NCI-H2227 treated with DMSO at 0.1 percent for 48 hours (cell line): ENCODE results near the gene DNAH8.

ENCODE experiments used
- DNase-seq: peaks from one replicate; lab custom pipeline; 2025; lab: John Stamatoyannopoulos, UW

The DNAH8 gene

DNA sequence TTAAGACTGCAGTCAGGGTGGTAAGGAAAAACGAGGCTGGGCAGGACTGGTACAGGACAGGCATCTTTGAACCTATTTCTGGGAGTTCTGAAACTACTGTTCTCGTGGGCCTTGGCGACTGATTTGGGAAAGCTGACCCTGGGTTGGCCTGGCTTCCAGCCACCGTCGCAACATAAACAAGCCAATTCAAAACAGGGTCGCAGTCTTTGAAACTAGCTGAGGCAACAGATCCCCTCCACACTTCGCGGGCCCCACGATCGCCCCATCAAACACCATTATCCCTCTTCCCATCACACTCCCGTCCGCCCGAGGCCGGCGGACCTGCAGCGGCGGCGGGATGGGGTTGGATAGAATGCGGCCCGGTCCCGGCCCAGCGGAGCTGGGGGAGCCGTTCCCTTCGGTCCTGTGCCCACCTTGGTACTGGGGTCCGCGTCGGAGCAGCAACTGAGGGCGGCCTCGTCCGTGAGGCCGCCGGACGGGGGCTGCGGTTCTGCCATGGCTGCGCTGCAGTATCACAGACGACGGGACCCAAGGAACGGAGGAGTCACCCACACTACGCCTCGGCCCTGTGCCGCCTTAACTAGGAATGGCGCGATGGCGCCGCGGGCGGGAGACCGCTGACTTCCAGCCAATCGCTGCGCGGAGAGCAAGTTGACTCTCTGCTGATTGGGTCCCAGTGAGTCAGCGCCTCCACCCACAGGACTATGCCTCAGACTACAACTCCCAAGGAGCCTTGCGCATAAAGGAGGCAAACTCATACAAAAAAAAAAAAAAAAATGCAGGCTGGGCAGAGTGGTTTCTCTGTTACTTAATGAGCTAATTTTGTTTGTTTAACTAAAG, 12.3 kb upstream of the DNAH8 start, which contains the start of gene GLO1:
TSS of gene GLO1 (minus strand) at position 588 of the 840 bp plus-strand sequence. CDS start at position 497, 91 bp downstream.
- peak; percentile 95 for DNase-seq

DNA sequence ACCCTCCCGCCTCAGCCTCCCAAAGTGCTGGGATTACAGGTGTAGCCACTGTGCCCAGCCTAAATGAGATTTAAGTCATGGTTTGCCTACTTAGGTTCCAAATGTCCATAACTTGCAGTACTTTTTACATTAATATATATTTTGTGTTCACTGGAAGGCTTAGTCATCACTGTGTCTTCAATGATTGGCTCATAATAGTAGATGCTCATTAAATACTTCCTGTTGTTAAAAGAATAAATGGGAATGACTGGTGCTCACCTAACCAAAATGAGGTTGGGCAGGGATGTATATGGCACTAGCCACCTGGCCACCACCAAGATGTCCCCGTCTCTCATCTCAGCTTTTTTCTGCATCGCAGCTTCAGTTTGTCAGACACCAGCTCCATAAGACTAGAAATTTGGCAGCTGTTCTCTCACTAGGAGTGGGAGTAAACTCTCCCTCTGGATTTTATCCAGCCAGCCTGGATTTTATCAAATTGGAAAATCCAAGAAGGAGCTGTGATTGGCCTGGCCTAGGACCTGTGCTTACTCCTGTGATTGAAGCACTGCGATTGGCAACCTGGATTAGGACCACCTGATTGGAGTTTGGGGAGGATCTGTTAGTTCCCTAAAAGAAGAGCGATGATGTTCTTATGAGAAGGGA, 11.0 kb upstream of the DNAH8 start:
- no peak for DNase-seq

DNA sequence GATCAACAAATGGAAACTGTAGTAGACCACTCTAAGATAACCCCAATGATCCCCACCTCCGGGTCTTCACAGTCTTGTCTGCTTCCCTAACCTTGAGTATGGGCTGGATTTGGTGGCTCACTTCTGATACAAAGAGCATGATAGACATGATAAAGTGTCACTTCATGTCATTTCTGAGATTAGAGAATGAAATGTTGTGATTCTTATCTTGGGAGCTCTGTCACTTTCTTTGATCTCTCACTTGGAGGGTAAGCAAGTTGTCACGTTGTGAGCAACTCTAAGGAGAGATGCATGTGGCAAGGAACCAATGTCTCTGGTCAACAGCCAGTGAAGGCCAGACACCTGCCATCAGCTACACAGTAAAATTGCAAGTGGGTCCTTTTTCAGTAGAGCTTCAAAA, 9.2 kb upstream of the DNAH8 start:
- DNase-seq = no peak

DNA sequence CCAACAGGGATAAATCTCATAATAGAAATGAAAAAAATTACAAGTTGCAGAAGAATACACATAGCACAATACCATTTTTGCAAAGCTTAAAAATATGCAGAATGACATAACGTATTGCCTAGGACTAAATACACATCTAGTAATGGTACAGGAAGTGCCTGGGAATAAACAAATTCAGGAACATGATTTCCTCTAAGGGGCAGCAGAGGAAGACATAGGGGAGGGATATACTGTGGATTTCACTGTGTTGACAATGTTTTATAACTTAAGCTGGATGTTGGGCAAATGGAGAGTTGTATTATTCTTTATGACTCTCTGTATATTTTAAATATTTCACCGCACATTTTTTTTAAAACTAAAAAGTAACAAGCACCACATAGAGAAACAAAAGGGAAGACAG, 6.6 kb upstream of the DNAH8 start:
- no peak for DNase-seq

DNA sequence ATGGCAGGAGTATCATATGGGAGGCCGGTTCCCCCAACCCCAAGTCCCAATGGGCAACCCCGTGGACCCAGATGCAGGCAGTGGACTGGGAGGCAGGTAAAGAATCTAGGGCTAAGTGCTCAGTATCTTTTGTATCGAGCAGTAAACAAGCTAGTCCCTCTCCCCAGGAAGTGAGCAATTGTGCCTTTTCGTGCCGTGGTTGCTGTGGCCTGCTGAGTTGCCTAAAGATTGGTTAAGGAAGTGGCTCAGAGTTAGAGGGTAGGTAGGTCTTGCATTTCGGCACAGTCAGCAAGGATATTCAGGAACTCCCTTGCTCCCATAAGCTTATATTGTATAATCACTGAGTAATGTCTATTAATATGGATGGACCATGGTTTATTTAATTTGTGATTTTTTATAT, 1.3 kb upstream of the DNAH8 start:
- DNase-seq = no peak

DNA sequence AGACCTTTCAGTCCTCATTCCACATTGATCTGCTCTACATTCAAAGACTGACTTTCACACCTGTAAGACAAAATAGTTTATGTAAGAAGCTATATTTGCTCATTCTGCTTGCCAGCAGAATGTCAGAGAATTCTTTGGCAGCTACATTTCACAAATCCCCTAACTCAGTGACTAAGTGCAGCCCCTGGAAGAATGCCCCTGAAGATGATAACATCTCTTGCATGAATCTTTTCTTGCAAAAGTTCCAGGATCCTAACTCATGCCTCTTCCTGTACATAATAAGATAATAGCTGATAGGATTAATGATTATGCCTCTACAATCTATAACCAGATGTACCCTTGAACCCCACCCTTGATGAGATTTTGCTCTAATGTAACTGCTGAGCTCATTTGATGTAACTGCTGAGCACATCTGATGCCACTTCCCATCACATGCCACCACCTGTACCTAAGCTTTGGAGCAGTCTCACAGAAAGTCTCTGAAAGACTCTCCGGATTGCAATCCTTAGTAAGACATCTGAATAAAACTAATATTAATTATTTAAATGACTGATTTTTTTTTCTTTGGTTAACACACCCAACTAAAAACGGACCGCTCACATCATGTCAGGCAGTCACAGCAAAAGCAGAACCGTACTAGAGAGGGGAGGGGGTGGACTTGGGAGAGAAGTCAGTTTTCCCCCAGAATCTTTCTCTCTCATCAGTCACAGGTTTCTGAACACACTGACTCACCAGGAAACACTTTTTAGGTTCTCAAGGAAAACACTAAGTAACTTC, 684 bp upstream of the DNAH8 start:
- DNase-seq = no peak

DNA sequence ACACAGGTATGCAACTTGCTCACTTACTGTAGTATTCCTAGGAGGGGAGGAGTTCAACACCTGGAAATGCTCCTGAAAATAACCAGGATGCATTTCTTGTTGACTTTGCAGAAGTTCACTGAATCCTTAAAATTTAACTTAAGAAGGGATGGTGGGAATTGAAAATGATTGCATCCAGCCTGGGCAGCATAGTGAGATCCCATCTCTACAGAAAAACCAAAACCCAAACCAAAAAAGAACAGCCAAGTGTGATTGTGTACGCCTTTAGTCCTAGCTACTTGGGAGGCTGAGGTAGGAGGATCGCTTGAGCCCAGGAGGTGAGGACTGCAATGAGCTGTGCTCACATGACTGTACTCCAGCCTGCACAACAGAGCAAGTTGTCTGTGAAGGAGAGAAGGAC, 1.7 kb downstream of the DNAH8 start:
- no peak for DNase-seq

DNA sequence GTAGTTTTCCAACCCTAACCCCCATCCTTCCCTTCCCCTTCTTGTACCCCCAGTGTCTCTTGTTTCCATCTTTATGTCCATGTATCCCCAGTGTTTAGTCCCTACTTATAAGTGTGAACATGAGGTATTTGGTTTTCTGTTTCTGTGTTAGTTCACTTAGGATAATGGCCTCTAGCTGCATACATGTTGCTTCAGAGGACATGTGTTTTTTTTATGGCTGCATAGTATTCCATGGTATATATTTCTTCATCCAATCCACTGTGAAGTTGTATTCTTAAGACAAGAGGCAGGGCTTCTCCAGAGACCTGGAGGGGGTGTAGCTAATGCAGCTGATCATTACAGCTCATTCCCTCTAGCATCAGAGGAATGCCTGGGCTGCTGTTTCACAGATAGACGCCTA, 4.2 kb downstream of the DNAH8 start:
- DNase-seq = no peak

DNA sequence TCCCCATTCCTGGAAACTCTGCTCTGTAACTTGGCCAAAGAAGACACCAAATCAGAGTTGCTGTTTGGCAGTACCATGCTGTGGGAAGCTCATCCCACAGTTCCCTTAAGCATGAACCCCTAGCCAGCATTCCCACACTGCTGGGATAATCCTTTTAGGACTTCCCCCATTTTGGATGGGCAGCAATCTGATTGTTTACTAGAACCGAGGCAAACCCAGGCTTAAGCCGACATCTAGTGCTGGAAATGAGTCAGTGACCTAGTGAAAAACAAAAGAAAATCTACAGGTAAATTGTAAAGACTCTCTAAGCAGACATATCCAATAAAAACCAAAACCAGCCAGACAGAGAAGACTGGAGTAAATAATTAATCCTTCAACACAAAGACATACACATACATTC, 5.2 kb downstream of the DNAH8 start:
- DNase-seq = no peak

DNA sequence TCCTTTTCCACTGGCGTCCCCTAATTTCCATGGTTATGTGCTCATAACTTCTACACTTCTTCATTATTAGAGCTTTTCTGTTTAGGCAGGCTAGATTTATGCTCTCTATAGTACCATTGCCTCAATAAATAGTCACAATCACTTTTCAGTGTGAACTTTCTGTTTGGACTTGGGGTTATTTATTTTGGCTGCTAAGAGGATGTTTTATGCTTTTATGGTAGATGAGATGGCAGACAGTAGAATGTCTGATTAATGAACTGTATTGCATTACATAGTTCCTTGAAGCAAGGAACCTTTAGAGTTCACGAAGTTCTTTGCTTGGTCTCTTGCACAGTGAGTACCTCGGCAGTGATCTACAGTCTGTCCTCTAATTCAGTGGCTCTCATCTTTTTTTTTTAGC, 6.9 kb downstream of the DNAH8 start:
- no peak for DNase-seq

DNA sequence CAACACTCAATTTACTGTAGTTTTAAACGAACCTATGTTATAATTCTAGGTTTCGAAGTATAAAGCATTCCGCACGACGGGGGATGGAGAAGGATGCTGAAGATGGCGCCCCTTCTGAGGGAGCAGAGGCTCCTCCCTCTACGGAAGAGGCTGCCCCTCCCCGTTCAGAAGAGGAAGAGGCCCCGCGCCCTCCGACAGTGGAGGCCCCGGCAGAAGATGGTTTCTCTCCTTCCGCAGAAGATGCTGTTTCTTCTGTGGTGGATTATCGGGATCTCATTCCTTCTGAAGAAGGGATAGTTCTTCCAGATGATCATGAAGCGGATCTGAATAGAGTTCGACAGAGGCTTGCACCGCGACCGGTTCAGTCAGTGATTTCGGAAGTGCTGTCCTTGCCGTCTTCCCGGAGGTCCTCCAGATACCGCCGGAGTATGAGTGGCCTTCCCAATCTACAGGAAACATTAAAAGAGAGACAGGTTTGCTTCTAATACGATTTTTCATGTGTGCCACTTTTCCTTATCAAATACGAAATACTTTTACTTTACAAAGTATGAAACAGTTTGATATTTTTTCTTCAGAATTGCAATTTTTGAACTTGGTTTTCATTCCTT, 7.7 kb downstream of the DNAH8 start:
- DNase-seq = no peak

DNA sequence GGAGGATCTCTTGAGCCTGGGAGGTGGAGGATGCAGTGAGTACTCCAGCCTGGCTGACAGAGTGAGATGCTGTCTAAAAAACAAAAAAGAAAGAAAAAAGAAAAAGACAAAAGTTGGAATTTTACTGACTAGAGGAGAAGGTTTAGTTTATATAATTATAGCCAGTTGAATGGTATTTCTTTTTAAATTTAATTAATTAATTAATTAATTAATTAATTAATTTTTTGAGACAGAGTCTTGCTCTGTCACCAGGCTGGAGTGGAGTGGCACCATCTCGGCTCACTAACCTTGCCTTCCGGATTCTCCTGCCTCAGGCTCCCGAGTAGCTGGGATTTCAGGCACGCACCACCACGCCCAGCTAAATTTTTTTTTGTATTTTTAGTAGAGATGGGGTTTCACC, 8.7 kb downstream of the DNAH8 start:
- no peak for DNase-seq

DNA sequence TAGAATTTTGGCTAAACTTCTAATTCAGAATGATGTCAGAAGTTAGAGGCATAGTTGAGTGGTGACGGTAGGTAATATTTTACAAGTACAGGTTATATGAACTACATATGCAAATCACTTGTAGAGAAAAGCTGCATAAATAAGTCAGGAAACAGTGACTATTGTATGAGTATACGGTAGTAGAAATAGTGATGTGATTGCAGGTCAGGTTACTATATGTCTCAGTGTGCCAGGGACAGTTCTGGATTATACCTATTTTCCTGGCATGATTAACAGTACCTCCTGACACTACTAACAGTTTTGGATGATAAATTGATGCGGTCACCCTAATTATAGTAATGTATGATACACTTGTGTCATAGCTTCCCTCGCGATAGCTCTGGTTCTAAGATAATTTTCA, 9.2 kb downstream of the DNAH8 start:
- no peak for DNase-seq

DNA sequence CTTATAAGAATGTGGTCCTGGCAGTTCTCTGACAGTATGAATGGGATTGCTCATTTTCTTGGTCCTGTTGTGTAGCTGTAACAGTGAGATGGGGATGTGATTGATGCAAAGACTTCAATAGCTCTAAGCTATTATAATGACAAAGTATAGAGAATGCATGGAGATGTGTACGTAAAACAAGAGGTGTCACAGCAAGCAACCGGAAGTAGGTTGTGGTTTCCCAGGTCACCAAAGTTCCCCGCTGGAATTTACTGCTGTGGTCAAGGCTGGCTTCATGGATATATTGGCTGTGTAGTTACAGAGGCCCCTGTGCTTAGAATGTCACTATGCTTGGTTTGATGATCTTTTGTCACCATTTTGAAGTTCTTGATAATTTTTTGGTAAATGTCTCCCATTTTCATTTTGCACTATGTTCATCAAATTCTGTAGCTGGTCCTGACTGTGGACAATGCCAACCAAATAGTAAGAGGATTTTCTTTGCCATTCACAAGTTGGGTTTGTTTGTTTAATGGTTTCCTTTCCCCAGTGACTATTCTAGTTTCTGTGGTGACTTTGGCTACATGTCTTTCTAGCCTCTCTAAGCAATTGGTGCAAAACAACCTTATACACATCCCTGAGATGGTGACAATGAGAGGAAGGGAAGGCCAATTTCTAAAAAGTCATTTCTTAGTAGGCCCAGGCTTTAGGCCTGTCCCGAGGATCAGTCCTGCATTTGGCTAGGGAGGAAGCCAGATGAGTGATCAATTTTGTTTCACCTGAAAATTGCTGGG, 10.5 kb downstream of the DNAH8 start:
- no peak for DNase-seq

DNA sequence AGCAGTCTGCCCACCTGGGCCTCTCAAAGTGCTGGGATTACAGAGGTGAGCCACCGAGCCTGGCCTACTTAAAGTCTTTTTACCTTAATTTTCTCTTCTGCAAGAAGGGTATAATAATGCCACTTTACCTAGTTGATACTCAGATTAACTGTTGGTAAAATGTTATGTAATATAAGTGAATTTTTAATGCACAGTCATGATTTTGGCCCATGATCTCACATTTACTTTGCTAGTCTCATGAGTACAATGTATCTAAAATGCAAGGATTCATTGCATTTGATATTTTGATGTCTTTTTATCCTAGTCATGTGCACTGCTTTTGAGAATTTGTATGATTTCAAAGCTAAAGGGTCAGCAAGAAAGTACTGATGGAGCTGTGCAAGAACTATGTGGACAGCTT, 13.1 kb downstream of the DNAH8 start:
- DNase-seq = no peak

DNA sequence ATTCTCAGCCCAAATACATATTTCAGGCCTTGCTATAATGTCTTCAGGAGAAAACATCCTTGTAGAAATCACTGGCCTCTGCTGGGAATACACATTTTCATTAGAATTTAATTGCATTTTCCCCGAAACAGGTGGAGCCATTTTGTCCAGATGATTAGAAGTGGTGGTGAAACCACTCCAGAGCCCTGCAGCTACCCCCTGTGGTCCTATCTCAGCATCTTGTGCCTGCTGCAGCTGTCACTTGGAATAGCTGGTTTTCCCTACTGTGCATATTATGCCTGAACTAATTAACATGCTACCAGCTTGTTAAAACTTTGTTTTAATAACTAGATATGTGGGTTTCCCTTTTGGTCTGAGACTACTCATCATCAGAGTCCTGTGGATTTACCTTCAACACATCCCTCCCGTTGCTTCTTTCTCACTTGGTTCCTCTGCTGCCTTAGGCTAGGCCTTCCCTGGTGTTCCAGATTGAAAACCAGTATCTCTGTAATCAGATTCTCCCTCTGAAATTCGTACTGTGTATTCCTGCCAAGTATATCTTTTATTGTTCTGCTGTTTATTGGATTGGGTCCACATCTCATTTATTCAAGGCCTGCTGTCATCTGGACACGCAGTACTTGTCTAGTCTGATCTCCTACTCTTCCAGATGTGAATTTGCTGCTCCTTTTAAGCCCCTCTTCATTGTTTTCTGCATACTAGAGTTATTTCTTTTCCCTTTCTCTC, 15.2 kb downstream of the DNAH8 start:
- no peak for DNase-seq

DNA sequence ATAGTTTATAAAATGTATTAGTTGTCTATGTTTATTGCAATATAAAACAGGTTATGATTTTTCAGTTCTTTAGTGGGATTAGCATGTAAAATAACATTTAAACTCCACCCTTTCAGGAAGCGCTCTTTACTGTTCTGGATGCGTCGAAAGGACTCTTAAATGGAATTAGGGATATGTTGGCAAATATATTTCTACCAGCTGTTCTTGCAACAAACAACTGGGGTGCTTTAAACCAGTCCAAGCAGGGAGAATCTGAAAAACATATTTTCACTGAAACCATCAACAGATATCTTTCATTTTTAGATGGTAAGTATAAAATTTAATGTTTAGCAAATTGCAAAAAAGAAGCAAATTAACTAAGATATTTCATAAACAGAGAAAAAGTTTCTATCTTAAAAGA, 21.8 kb downstream of the DNAH8 start:
- no peak for DNase-seq

DNA sequence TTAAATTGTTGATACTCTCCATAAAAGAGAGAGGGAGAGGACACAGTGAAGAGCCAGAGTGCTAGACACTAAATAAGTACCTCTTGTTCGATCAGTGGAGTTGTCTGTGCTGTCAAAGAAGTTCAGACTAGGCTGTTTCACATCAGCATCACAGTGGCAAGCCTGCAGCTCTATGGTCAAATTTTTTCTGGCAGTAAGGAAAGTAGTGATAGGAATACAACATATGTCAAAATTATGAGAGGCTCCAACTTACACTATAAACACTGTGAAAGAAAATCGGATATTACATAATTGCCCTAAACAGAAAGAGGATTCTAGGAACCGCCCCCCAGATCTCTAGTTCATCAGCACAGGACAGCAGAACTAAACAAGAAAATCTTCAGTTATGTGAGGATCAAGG, 23.1 kb downstream of the DNAH8 start:
- DNase-seq = no peak

DNA sequence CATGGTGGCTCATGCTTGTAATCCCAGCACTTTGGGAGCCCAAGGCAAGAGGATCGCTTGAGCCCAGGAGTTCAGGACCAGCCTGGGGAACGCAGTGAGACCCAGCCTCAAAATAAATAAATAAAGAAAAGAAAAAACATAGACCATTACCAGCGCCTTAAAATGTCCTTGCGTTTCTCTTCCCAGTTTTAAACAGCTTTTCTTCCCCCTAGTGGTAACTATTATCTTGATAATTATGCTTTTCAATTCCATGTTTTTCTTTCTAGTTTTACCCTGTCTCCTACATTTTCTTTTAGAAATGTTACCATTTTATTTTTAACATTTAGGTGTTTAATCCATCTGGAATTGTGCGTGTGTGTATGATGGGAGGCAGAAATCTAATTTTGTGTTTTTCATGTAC, 24.4 kb downstream of the DNAH8 start:
- DNase-seq = no peak

DNA sequence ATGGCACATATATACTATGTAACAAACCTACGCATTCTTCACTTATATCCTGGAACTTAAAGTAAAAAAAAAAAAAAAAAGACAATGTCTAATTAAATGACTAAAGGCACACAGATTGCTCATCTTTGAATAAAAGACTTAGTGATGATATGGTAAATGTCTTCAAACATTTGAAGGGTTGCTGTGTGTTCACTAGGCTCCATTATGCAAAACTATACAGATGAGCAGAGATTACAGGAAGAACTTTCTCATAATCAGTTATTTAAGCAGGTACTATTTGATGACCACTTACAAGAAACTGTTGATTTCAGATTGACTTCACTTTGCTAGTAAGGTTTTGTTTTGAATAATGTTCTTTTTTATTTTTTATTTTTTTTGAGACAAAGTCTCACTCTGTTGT, 34.4 kb downstream of the DNAH8 start:
- no peak for DNase-seq

DNA sequence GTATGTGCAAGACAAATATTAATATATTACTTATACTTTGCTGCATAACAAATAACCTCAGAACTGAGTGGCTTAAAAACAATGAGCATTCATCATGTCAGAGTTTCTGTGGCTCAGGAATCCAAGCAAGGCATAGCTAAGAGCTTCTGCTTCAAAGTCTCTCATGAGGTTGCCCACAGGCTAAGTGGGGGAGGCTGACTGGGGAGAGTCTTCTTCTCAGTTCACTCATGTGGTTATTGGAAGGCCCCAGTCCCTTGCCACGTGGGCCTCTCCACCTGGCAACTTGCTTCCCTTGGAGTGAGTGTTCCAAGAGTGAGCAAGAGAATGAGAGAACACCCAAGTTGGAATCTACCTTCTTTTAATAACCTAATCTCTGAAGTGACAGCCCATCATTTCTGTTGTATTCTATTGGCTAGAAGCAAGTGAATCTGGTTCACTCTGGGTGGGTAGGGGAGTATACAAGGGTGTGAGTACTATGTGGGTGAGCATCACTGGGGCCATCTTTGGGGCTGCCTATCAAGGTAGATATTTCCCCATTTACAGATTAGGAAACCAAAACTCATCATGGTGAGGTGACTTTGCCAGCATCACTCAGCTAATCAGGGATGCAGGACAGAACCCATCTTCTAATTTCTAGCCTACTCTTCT, 36.0 kb downstream of the DNAH8 start:
- DNase-seq = no peak
